Keratinocyte (primary cell): ENCODE data around the gene PIP4K2A.

ENCODE experiments used
- CTCF ChIP-seq, 3 experiments: IDR thresholded peaks in 1 of 3; conservative IDR thresholded peaks in 1 of 3; optimal IDR thresholded peaks in 1 of 3; 2 replicates in 2 of 3; 3 replicates in 1 of 3; pipeline versions ENCODE3 to v1.5.1; 2011; ENCODE audit warnings: low read length in 3 of 3, mild to moderate bottlenecking in 3 of 3, moderate library complexity in 2 of 3, control low read depth in 1 of 3, inconsistent platforms in 1 of 3; ENCODE audit not compliant: insufficient read depth in 2 of 3; ENCODE audit errors: extremely low read depth in 1 of 3
- EZH2 ChIP-seq: IDR thresholded peaks from one replicate; pipeline ENCODE4 v1.6.1; 2012; ENCODE audit warnings: inconsistent platforms, mild to moderate bottlenecking, low read length, moderate library complexity

GRCh38 chr10:22681783-22682183, 32.6 kb downstream of the PIP4K2A start:
- TF ChIP-seq CTCF (optimal IDR thresholded peaks at IDR 0.05 in 1 of 3, IDR thresholded peaks at IDR 0.05 in 1 of 3, conservative IDR thresholded peaks at IDR 0.05 in 1 of 3; ENCODE audit: extremely low read depth in 1 of 3, insufficient read depth in 2 of 3, low read length in 3 of 3) (no peak), EZH2 (no peak)
